Measurements from ENCODE around the gene PORCN.

The PORCN gene

DNA sequence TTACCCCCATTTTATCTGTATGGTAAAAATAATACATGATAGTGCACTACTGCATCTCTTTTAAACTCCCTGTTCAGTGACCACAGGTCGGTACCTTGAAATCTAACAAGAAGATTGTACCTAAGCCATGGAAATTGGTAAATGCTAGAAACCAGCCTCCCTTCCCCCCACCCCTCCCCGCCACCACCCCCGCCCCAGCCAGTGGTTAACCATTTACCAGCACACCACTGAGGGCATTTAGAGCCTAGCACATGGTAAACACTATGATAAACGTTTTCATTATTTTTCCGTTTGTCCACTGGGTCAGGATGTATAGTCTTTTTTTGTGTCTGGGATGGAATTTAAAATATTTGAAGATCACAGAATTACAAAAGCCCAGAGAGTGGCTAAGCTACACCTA, 33.5 kb upstream of the PORCN start:
- no peak overlapping the region for H3K9ac ChIP-seq
- peak overlapping the region; percentile 86 for H3K4me3 ChIP-seq (ENCODE audit: low read depth, low read length)
- peak overlapping the region; percentile 91 for H2AFZ ChIP-seq
- no peaks in the 10 kb centered on the region for H3K36me3 ChIP-seq (ENCODE audit: control insufficient read depth, insufficient read depth, low read length)
- H3K27ac ChIP-seq, result no peak overlapping the region
- H3K79me2 ChIP-seq, result no peaks in the 10 kb centered on the region
- no peaks in the 10 kb centered on the region for H3K4me1 ChIP-seq
- H3K4me2 ChIP-seq (ENCODE audit: low read length), result peak overlapping the region; percentile 91
- H3K9me3 ChIP-seq (ENCODE audit: control insufficient read depth, low read length), result no peaks in the 10 kb centered on the region
- H3K27me3 ChIP-seq (ENCODE audit: control insufficient read depth, insufficient read depth, low read length), result no peaks in the 10 kb centered on the region
- TF ChIP-seq, protein P1, sequence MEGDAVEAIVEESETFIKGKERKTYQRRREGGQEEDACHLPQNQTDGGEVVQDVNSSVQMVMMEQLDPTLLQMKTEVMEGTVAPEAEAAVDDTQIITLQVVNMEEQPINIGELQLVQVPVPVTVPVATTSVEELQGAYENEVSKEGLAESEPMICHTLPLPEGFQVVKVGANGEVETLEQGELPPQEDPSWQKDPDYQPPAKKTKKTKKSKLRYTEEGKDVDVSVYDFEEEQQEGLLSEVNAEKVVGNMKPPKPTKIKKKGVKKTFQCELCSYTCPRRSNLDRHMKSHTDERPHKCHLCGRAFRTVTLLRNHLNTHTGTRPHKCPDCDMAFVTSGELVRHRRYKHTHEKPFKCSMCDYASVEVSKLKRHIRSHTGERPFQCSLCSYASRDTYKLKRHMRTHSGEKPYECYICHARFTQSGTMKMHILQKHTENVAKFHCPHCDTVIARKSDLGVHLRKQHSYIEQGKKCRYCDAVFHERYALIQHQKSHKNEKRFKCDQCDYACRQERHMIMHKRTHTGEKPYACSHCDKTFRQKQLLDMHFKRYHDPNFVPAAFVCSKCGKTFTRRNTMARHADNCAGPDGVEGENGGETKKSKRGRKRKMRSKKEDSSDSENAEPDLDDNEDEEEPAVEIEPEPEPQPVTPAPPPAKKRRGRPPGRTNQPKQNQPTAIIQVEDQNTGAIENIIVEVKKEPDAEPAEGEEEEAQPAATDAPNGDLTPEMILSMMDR (IDR thresholded peaks at IDR 0.05), result no peak

GRCh38 chrX:48475774-48476577, 32.8 kb upstream of the PORCN start, which contains the start of gene FTSJ1:
FTSJ1 (plus strand) TSS chrX:48476199; CDS start chrX:48478048, 1,849 bp downstream.
- H3K9me3 ChIP-seq (ENCODE audit: control insufficient read depth, low read length), result no peaks in the 10 kb centered on the region
- H2AFZ ChIP-seq, result peak within 1 kb of the TSS; percentile 91
- peak within 1 kb of the TSS; percentile 28 for H3K9ac ChIP-seq
- TF ChIP-seq, protein P1 (IDR thresholded peaks at IDR 0.05), result no peak
- peak within 1 kb of the TSS; percentile 86 for H3K4me3 ChIP-seq (ENCODE audit: low read depth, low read length)
- H3K27ac ChIP-seq, result peak within 1 kb of the TSS; percentile 62
- H3K4me1 ChIP-seq, result no peaks in the 10 kb centered on the region
- H3K36me3 ChIP-seq (ENCODE audit: control insufficient read depth, insufficient read depth, low read length), result no peaks in the 10 kb centered on the region
- no peaks in the 10 kb centered on the region for H3K27me3 ChIP-seq (ENCODE audit: control insufficient read depth, insufficient read depth, low read length)
- H3K4me2 ChIP-seq (ENCODE audit: low read length), result peak within 1 kb of the TSS; percentile 91
- no peaks in the 10 kb centered on the region for H3K79me2 ChIP-seq

- H3K27ac ChIP-seq, result peak overlapping the region; percentile 62
- peak overlapping the region; percentile 86 for H3K4me3 ChIP-seq (ENCODE audit: low read depth, low read length)
- H3K27me3 ChIP-seq (ENCODE audit: control insufficient read depth, insufficient read depth, low read length), result no peaks in the 10 kb centered on the region
- no peak overlapping the region for H2AFZ ChIP-seq
- H3K36me3 ChIP-seq (ENCODE audit: control insufficient read depth, insufficient read depth, low read length), result no peaks in the 10 kb centered on the region
- TF ChIP-seq, protein P1 (IDR thresholded peaks at IDR 0.05), result no peak
- H3K9me3 ChIP-seq (ENCODE audit: control insufficient read depth, low read length), result no peaks in the 10 kb centered on the region
- H3K9ac ChIP-seq, result no peak overlapping the region
- no peaks in the 10 kb centered on the region for H3K79me2 ChIP-seq
- H3K4me1 ChIP-seq, result no peaks in the 10 kb centered on the region
- peak overlapping the region; percentile 91 for H3K4me2 ChIP-seq (ENCODE audit: low read length)
These were observed 31.9 kb upstream of the PORCN start for GRCh38 chrX:48476919-48477318.

DNA sequence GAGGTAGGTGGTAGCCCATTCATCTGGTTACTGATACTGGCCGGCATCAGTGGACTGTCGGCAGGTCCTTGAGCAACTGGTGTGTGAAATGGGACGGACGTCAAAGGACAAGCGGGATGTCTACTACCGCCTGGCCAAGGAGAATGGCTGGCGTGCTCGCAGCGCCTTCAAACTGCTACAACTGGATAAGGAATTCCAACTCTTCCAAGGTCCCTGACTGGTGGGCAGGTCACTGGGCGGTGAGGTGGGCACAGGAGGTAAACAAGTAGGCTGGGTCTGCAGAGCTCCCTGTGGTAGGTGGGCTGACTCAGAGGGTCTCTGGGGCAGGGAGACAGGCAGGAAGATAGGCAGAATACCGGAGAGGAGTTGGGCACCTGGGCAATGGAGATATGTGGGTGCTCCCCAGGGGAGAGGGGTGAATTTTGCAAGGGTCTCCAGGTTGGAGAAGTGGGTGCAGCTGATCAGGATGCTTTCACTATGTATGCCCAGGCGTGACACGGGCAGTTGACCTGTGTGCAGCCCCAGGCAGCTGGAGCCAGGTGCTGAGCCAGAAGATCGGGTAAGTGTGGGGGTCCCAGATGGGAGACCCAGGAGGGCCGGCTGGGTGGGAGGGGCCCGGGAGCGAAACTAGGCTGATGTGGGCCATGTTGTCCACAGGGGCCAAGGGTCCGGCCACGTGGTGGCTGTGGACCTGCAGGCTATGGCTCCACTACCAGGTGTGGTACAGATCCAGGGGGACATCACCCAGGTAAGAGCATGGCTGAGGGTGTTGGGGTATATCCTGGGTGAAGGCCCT, 30.6 kb upstream of the PORCN start:
- no peaks in the 10 kb centered on the region for H3K4me1 ChIP-seq
- H3K4me2 ChIP-seq (ENCODE audit: low read length), result no peak overlapping the region
- no peaks in the 10 kb centered on the region for H3K36me3 ChIP-seq (ENCODE audit: control insufficient read depth, insufficient read depth, low read length)
- H3K9ac ChIP-seq, result no peak overlapping the region
- no peak overlapping the region for H3K4me3 ChIP-seq (ENCODE audit: low read depth, low read length)
- H3K9me3 ChIP-seq (ENCODE audit: control insufficient read depth, low read length), result no peaks in the 10 kb centered on the region
- H3K27me3 ChIP-seq (ENCODE audit: control insufficient read depth, insufficient read depth, low read length), result no peaks in the 10 kb centered on the region
- no peak overlapping the region for H3K27ac ChIP-seq
- H2AFZ ChIP-seq, result no peak overlapping the region
- H3K79me2 ChIP-seq, result no peaks in the 10 kb centered on the region
- TF ChIP-seq, protein P1 (IDR thresholded peaks at IDR 0.05), result no peak

Measured in parathyroid adenoma (tissue), 2 donors.